Peyer's patch (tissue), 4 donors: Measurements from ENCODE around the gene SOX6. TPM values are rescaled to one million over a fixed set of nuclear protein-coding genes. Genes with fewer than 3 reads are reported as not detected.

ENCODE experiments used
- DNase-seq, 3 donors: peaks; one replicate each; pipeline ENCODE4 v3.0.0-alpha.2; 2017 to 2019
- H3K27ac ChIP-seq, 4 donors: fragments of 200-600 bp; sonication (generic); one replicate each; pipeline ENCODE4 v1.5.1; 2016 to 2019
- H3K27me3 ChIP-seq, 2 donors: fragments of 200-600 bp; sonication (generic); one replicate each; pipeline ENCODE4 v1.5.1; 2019
- H3K36me3 ChIP-seq, 3 donors: fragments of 200-600 bp; sonication (generic); one replicate each; pipeline ENCODE4 v1.5.1; 2016 to 2019
- H3K4me1 ChIP-seq, 4 donors: fragments of 200-600 bp; sonication (generic); one replicate each; pipeline ENCODE4 v1.5.1; 2016 to 2019
- H3K4me3 ChIP-seq, 4 donors: fragments of 200-600 bp; sonication (generic); 1 replicate in 3 of 4; 2 replicates in 1 of 4; pipeline ENCODE4 v1.5.1; 2016 to 2019; ENCODE audit warnings: mild to moderate bottlenecking in 1 of 4
- H3K9me3 ChIP-seq, 4 donors: fragments of 200-600 bp; sonication (generic); one replicate each; pipeline ENCODE4 v1.5.1; 2016 to 2019; ENCODE audit warnings: mild to moderate bottlenecking in 1 of 4
- CTCF ChIP-seq, 6 experiments: fragments of 450-650 bp in 4 of 6; fragments of 200-600 bp in 2 of 6; sonication (generic) in 1 of 6; IDR thresholded peaks; one replicate each; pipeline ENCODE4 v1.5.1; 2017 to 2019; ENCODE audit warnings: antibody characterized with exemption in 6 of 6, mild to moderate bottlenecking in 3 of 6, moderate library complexity in 1 of 6
- POLR2A ChIP-seq, 2 donors: fragments of 450-650 bp; IDR thresholded peaks; one replicate each; pipeline ENCODE4 v1.5.1; 2017; ENCODE audit warnings: antibody characterized with exemption in 2 of 2, mild to moderate bottlenecking in 2 of 2, moderate library complexity in 2 of 2
- total RNA-seq, 4 donors: library from RNA; depleted of rRNA; stranded (reverse); fragments of >200 nt; gene quantifications; one replicate each; pipeline ENCODE4 v1.1.0, GENCODE V29; 2016

SOX6 gene
- total RNA-seq, 4 donors from 2014 or later = 144 to 205 (median 161) TPM

GRCh38 chr11:16239141-16240105 lies 116.9 kb downstream of the SOX6 start:
- H3K27ac ChIP-seq = no peak overlapping the region

GRCh38 chr11:16226245-16226644 lies 130.1 kb downstream of the SOX6 start:
- H3K4me3 ChIP-seq = no peak overlapping the region
- peaks cover 0 to 4% (median 0%) of the 10 kb centered on the region in 4 donors for H3K4me1 ChIP-seq
- no peaks in the 10 kb centered on the region for H3K27me3 ChIP-seq
- no peak for TF ChIP-seq CTCF (IDR thresholded peaks at IDR 0.05)
- no peak for TF ChIP-seq POLR2A (IDR thresholded peaks at IDR 0.05)
- H3K27ac ChIP-seq = peak overlapping the region in 1 of 4 donors; percentile 59
- peak in 2 of 3 donors; percentile 77 to 92 for DNase-seq
- H3K9me3 ChIP-seq = no peaks in the 10 kb centered on the region
- no peaks in the 10 kb centered on the region for H3K36me3 ChIP-seq

More at GRCh38 chr11:16239141-16240105, 116.9 kb downstream of the SOX6 start:
- no peaks in the 10 kb centered on the region for H3K9me3 ChIP-seq
- no peaks in the 10 kb centered on the region for H3K27me3 ChIP-seq
- no peak for DNase-seq
- no peak for TF ChIP-seq POLR2A (IDR thresholded peaks at IDR 0.05)
- TF ChIP-seq CTCF (IDR thresholded peaks at IDR 0.05) = no peak
- no peaks in the 10 kb centered on the region for H3K36me3 ChIP-seq
- no peak overlapping the region for H3K4me3 ChIP-seq
- no peaks in the 10 kb centered on the region for H3K4me1 ChIP-seq

- no peak for DNase-seq
- no peak overlapping the region for H3K4me3 ChIP-seq
- TF ChIP-seq POLR2A (IDR thresholded peaks at IDR 0.05) = no peak
- TF ChIP-seq CTCF (IDR thresholded peaks at IDR 0.05) = no peak
- H3K36me3 ChIP-seq = no peaks in the 10 kb centered on the region
- H3K4me1 ChIP-seq = peaks cover 0 to 4% (median 0%) of the 10 kb centered on the region in 4 donors
- no peaks in the 10 kb centered on the region for H3K27me3 ChIP-seq
- H3K9me3 ChIP-seq = no peaks in the 10 kb centered on the region
- H3K27ac ChIP-seq = no peak overlapping the region
These were observed 130.7 kb downstream of the SOX6 start for GRCh38 chr11:16225623-16226022.

- no peak overlapping the region for H3K4me3 ChIP-seq
- H3K27me3 ChIP-seq = no peaks in the 10 kb centered on the region
- TF ChIP-seq POLR2A (IDR thresholded peaks at IDR 0.05) = no peak
- TF ChIP-seq CTCF (IDR thresholded peaks at IDR 0.05) = no peak
- no peaks in the 10 kb centered on the region for H3K9me3 ChIP-seq
- peaks cover 0 to 4% (median 0%) of the 10 kb centered on the region in 4 donors for H3K4me1 ChIP-seq
- no peak for DNase-seq
- no peak overlapping the region for H3K27ac ChIP-seq
- no peaks in the 10 kb centered on the region for H3K36me3 ChIP-seq
These were observed 132.8 kb downstream of the SOX6 start for GRCh38 chr11:16223558-16223957.

GRCh38 chr11:16217631-16218030 lies 138.7 kb downstream of the SOX6 start:
- Histone ChIP-seq H3K4me1 (no peaks in the 10 kb centered on the region), H3K4me3 (no peak overlapping the region), H3K27ac (no peak overlapping the region), H3K27me3 (no peaks in the 10 kb centered on the region), H3K36me3 (no peaks in the 10 kb centered on the region), H3K9me3 (no peaks in the 10 kb centered on the region)
- TF ChIP-seq POLR2A (IDR thresholded peaks at IDR 0.05) (no peak), CTCF (IDR thresholded peaks at IDR 0.05) (no peak)
- no peak for DNase-seq
